ENCODE results near the gene NPVF.

- TF ChIP-seq POLR2A (IDR thresholded peaks at IDR 0.05; ENCODE audit: low read length) (no peak), GATA1 (IDR thresholded peaks at IDR 0.05; ENCODE audit: low read depth, low read length) (no peak)
Measured at GRCh38 chr7:25196132-25196896, 32.0 kb downstream of the NPVF start.

Data from erythroblast (primary cell).